T-cell (primary cell): Measurements from ENCODE around the gene POLR3A. TPM values are rescaled to one million over a fixed set of nuclear protein-coding genes. Genes with fewer than 3 reads are reported as not detected.
"Not testable (repeated sequence)": the region's sequence is repeated elsewhere in the genome, so short reads cannot be mapped to it uniquely, and the experiment has no call there.

Experiments used
- ATAC-seq, 4 experiments: fragments of 200-7000 bp in 3 of 4; fragments of 150-1000 bp in 1 of 4; cut with Tn5 transposase; replicated peaks in 1 of 4; 1 replicate in 3 of 4; 2 replicates in 1 of 4; pipeline ENCODE4 v1.10.0; 2021; ENCODE audit warnings: moderate library complexity in 3 of 4, mild to moderate bottlenecking in 2 of 4, moderate number of reproducible peaks in 1 of 4
- CTCF ChIA-PET, 2 donors: fragments of 300-600 bp; sonication (Branson Sonifier 250); formaldehyde crosslinking; loops; one replicate each; lab custom pipeline; 2022; ENCODE audit warnings: antibody characterized with exemption in 2 of 2; lab: Charles Lee
- POLR2A ChIA-PET, 2 donors: fragments of 300-600 bp; sonication (Branson Sonifier 250); formaldehyde crosslinking; loops; one replicate each; lab custom pipeline; 2022; ENCODE audit warnings: antibody characterized with exemption in 2 of 2; lab: Charles Lee
- DNase-seq, 35 experiments: peaks; one replicate each; pipeline versions ENCODE4 v3.0.0 to v3.0.0-alpha.2; 2013 to 2023
- H3K27ac ChIP-seq: one replicate; pipeline ENCODE4 v1.5.1; 2013; ENCODE audit warnings: low read length
- H3K27me3 ChIP-seq, 2 experiments: replicated peaks in 1 of 2; 1 replicate in 1 of 2; 2 replicates in 1 of 2; pipeline versions ENCODE4 v1.6.1 to v1.7.0; 2013; ENCODE audit warnings: low read length in 1 of 2, mixed read lengths in 1 of 2; ENCODE audit not compliant: control insufficient read depth in 2 of 2, insufficient read depth in 2 of 2; ENCODE audit errors: extremely low read depth in 1 of 2
- H3K36me3 ChIP-seq, 2 donors: 1 replicate in 1 of 2; 2 replicates in 1 of 2; pipeline versions ENCODE4 v1.6.1 to v1.7.0; 2013; ENCODE audit warnings: low read length in 1 of 2; ENCODE audit not compliant: control insufficient read depth in 2 of 2, insufficient read depth in 1 of 2; ENCODE audit errors: extremely low read depth in 1 of 2
- H3K4me1 ChIP-seq, 2 experiments: 1 replicate in 1 of 2; 2 replicates in 1 of 2; pipeline versions ENCODE4 v1.6.1 to v1.7.0; 2013; ENCODE audit warnings: low read length in 2 of 2, mixed read lengths in 1 of 2; ENCODE audit not compliant: insufficient read depth in 2 of 2, control insufficient read depth in 1 of 2; ENCODE audit errors: extremely low read depth in 1 of 2
- H3K4me3 ChIP-seq, 2 donors: 1 replicate in 1 of 2; 2 replicates in 1 of 2; pipeline versions ENCODE4 v1.5.1 to v1.7.0; 2013; ENCODE audit warnings: mild to moderate bottlenecking in 2 of 2, low read length in 1 of 2, moderate library complexity in 1 of 2; ENCODE audit not compliant: control insufficient read depth in 1 of 2; ENCODE audit errors: extremely low read depth in 1 of 2
- H3K9me3 ChIP-seq: 2 replicates; pipeline ENCODE4 v1.7.0; 2013
- H3K27ac Mint-ChIP-seq, 2 donors: one replicate each; pipeline ENCODE4 v1.8.0; 2020 to 2021; ENCODE audit warnings: mild to moderate bottlenecking in 2 of 2, mixed read lengths in 2 of 2
- H3K27me3 Mint-ChIP-seq, 2 donors: one replicate each; pipeline ENCODE4 v1.8.0; 2021 to 2022; ENCODE audit warnings: mixed read lengths in 2 of 2
- H3K36me3 Mint-ChIP-seq: one replicate; pipeline ENCODE4 v1.8.0; 2021; ENCODE audit warnings: mixed read lengths
- H3K4me1 Mint-ChIP-seq, 3 donors: one replicate each; pipeline ENCODE4 v1.8.0; 2020 to 2022; ENCODE audit warnings: mixed read lengths in 3 of 3, mild to moderate bottlenecking in 1 of 3
- H3K4me3 Mint-ChIP-seq, 3 donors: one replicate each; pipeline ENCODE4 v1.8.0; 2020 to 2022; ENCODE audit warnings: mild to moderate bottlenecking in 3 of 3, mixed read lengths in 3 of 3, moderate library complexity in 3 of 3
- H3K9me3 Mint-ChIP-seq, 3 donors: one replicate each; pipeline ENCODE4 v1.8.0; 2020 to 2022; ENCODE audit warnings: mixed read lengths in 3 of 3
- WGBS: methylation state at CpG from one replicate; pipeline ENCODE4 v1.1.5; 2013; ENCODE audit warnings: missing lambda C conversion rate; ENCODE audit not compliant: insufficient coverage; 5-methylcytosine and 5-hydroxymethylcytosine counted together
- total RNA-seq, 35 experiments: library from RNA in 6 of 35; stranded (reverse) in 6 of 35; fragments of 120-200 nt in 1 of 35; gene quantifications; one replicate each; pipeline versions ENCODE4 v1.2.1 to v1.2.4 and lab custom pipeline; 2013 to 2026

POLR3A gene
- total RNA-seq (10 to 100 TPM; 14.5 to 16.9 (median 16.5) TPM), total RNA-seq (lab: John Stamatoyannopoulos, UW) (29.2 to 131 (median 57.0) reads per million in 29 experiments)
- 15.7 TPM for total RNA-seq (2013)

- H3K27me3 ChIP-seq = no peaks in the 10 kb centered on the region
- peak; percentile 47 to 66 (median 55) for ATAC-seq
- Mint-ChIP-seq H3K27ac (peak within 1 kb of the TSS; percentile 90 to 96), H3K9me3 (no peaks in the 10 kb centered on the region), H3K27me3 (no peaks in the 10 kb centered on the region), H3K4me1 (peaks cover 39 to 44% (median 42%) of the 10 kb centered on the region in 3 donors), H3K36me3 (peaks cover 20% of the 10 kb centered on the region), H3K4me3 (peak within 1 kb of the TSS; percentile 96 to 99 (median 99))
- under 1% methylated on average over 21 of the region's 35 CpGs for WGBS
- ChIA-PET CTCF (interaction anchor here (0.6 to 0.7 kb wide), 3 partner anchors 16 to 1334 kb away, joined by 4 to 9 read pairs (median 5); no protein-coding TSS in a partner anchor), POLR2A (interaction anchor here in 1 of 2 donors (0.5 kb wide), 1 partner anchor 16 kb away, joined by 5 read pairs; no protein-coding TSS in a partner anchor)
- peaks cover 0 to 19% of the 10 kb centered on the region in 2 donors for H3K36me3 ChIP-seq
- H3K27ac ChIP-seq = peak within 1 kb of the TSS; percentile 53
- peak within 1 kb of the TSS; percentile 86 to 100 for H3K4me3 ChIP-seq
- H3K4me1 ChIP-seq = peaks cover 15 to 24% of the 10 kb centered on the region in 2 experiments
- H3K9me3 ChIP-seq = no peaks in the 10 kb centered on the region
- peak; percentile 80 to 96 (median 89) for DNase-seq
Measured at GRCh38 chr10:78029269-78030226, at the start of gene POLR3A. POLR3A (minus strand) TSS chr10:78029515; CDS start chr10:78029407, 108 bp downstream.

DNA sequence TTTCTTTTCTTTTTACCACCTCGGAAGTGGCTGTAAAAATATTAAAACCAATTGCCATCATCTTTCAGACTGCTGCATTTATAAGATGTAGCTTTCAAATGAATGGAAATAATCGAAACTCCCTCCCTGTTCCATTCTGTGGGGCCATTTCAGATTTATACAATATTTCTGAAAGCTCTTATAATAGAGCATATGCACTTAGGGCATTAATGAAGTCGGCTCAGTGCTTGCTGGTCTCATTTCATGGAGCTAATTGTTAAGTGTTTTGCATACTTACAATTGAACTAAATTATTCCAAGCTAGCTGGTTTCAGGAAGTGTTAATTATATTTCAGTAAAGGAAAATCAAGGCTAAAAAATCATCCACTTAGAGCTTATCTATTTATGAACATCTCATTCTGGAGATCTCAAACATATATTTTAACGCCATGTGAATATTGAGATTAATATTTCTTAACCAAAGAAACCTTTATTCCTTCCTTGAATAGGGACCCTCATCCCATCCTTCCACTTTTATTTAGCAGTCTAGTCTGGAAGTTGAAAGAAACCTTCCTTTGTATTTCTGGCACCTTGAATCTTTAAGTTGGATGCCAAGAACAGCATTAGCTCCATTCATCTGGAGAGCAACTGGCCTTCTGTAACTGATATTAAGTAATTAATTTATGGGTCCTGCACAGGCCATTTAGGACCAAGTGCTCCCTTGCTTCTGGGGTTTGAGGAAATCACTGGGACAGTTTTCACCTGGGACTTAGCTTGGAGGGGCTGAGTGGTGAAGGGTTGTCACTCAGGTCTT, 49.4 kb upstream of the POLR3A start:
- ChIA-PET CTCF (no interaction called here), POLR2A (interaction anchor here in 1 of 2 donors (0.6 kb wide), 1 partner anchor 1278 kb away, joined by 3 read pairs; no protein-coding TSS in a partner anchor)
- Histone ChIP-seq H3K27ac (no peak overlapping the region), H3K36me3 (no peaks in the 10 kb centered on the region), H3K4me1 (no peaks in the 10 kb centered on the region), H3K4me3 (no peak overlapping the region), H3K9me3 (no peaks in the 10 kb centered on the region), H3K27me3 (peaks cover 0 to 8% of the 10 kb centered on the region in 2 experiments)
- ATAC-seq = no peak
- Mint-ChIP-seq H3K27me3 (peaks cover 0 to 5% of the 10 kb centered on the region in 2 donors), H3K36me3 (peaks cover 5% of the 10 kb centered on the region), H3K4me1 (no peaks in the 10 kb centered on the region), H3K4me3 (no peak overlapping the region), H3K27ac (no peak overlapping the region), H3K9me3 (peaks cover 2 to 6% (median 5%) of the 10 kb centered on the region in 3 donors)
- WGBS = no CpG with 5 or more reads among the region's 4 CpGs
- DNase-seq = no peak

- POLR2A ChIA-PET, H3K9me3 Mint-ChIP-seq, H3K36me3 Mint-ChIP-seq, H3K36me3 ChIP-seq, H3K27ac ChIP-seq, H3K27me3 ChIP-seq, H3K9me3 ChIP-seq, H3K4me1 Mint-ChIP-seq, H3K4me1 ChIP-seq, H3K4me3 ChIP-seq, H3K4me3 Mint-ChIP-seq, H3K27ac Mint-ChIP-seq, H3K27me3 Mint-ChIP-seq, ATAC-seq, CTCF ChIA-PET, DNase-seq: not testable (repeated sequence)
- no CpG with 5 or more reads among the region's 29 CpGs for WGBS
Measured at GRCh38 chr10:78075806-78076205, 46.5 kb upstream of the POLR3A start.

DNA sequence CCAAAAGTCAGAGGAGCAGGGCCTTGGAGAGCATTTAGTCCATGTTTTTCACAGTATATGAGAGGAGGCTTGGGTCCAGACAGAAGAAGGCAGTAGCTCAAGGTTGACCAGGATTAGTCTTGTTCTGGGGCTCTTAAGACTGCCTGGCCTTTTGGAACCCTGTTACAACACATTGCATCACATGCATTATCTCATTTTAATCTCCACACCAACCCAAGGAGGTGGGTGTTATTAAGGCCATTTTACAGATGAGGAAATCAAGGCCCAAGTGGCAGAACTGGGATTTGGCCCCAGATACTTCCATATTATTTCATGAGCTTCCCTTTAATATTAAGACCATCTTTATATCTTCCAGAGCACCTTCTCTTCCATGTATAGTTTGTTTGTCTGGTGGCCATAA, 43.2 kb upstream of the POLR3A start:
- no peak overlapping the region for H3K4me3 ChIP-seq
- Mint-ChIP-seq H3K4me3 (no peak overlapping the region), H3K9me3 (peaks cover 2 to 6% (median 5%) of the 10 kb centered on the region in 3 donors), H3K4me1 (no peaks in the 10 kb centered on the region), H3K27ac (no peak overlapping the region), H3K36me3 (peaks cover 5% of the 10 kb centered on the region), H3K27me3 (no peaks in the 10 kb centered on the region)
- H3K36me3 ChIP-seq = no peaks in the 10 kb centered on the region
- ChIA-PET CTCF (no interaction called here), POLR2A (interaction anchor here in 1 of 2 donors (0.5 kb wide), 1 partner anchor 18 kb away, joined by 3 read pairs; no protein-coding TSS in a partner anchor)
- H3K27ac ChIP-seq = no peak overlapping the region
- peaks cover 0 to 2% of the 10 kb centered on the region in 2 experiments for H3K27me3 ChIP-seq
- no peak for ATAC-seq
- no peak for DNase-seq
- H3K9me3 ChIP-seq = no peaks in the 10 kb centered on the region
- H3K4me1 ChIP-seq = no peaks in the 10 kb centered on the region

GRCh38 chr10:78071857-78072179, 42.5 kb upstream of the POLR3A start:
- no peaks in the 10 kb centered on the region for H3K36me3 ChIP-seq
- H3K27ac ChIP-seq = no peak overlapping the region
- no peaks in the 10 kb centered on the region for H3K9me3 ChIP-seq
- WGBS = 85% methylated on average over 4 of the region's 4 CpGs
- Mint-ChIP-seq H3K4me3 (no peak overlapping the region), H3K9me3 (peaks cover 2 to 6% (median 5%) of the 10 kb centered on the region in 3 donors), H3K27me3 (no peaks in the 10 kb centered on the region), H3K36me3 (peaks cover 7% of the 10 kb centered on the region), H3K27ac (no peak overlapping the region), H3K4me1 (no peaks in the 10 kb centered on the region)
- ATAC-seq (no peak), DNase-seq (no peak)
- CTCF ChIA-PET = no interaction called here
- POLR2A ChIA-PET = no interaction called here
- H3K27me3 ChIP-seq = peaks cover 0 to 7% of the 10 kb centered on the region in 2 experiments
- H3K4me1 ChIP-seq = no peaks in the 10 kb centered on the region
- H3K4me3 ChIP-seq = no peak overlapping the region
